K562 (cell line): Measurements from ENCODE around the gene ICA1. TPM values are rescaled to one million over a fixed set of nuclear protein-coding genes. Genes with fewer than 3 reads are reported as not detected.

Source experiments
- ATAC-seq: fragments of 200-7000 bp; cut with Tn5 transposase; 3 replicates; pipeline ENCODE4 v1.9.1; 2020; ENCODE audit warnings: moderate library complexity
- BruUV-seq: library from RNA; stranded (reverse); fragments of 400-500 nt; replicated peaks from 2 replicates; lab custom pipeline; 2021; lab: Mats Ljungman, UMichigan
- CTCF ChIA-PET: fragments of 300-600 bp; formaldehyde crosslinking; extraction: SDS; loops from one replicate; lab custom pipeline; 2021; ENCODE audit warnings: low intra/inter-chr PET ratio; lab: Yijun Ruan, JAX
- POLR2A ChIA-PET: fragments of 300-600, 350-650 bp; sonication (Branson Sonifier 250); formaldehyde crosslinking; extraction: SDS; loops from one replicate; lab custom pipeline; 2021; ENCODE audit warnings: antibody characterized with exemption, inconsistent platforms; lab: Yijun Ruan, JAX
- DNase-seq, 4 experiments: peaks; one replicate each; pipeline versions ENCODE4 v3.0.0 to v3.0.0-alpha.2; 2011 to 2018; ENCODE audit warnings: low spot score in 3 of 4, mixed read lengths in 3 of 4; ENCODE audit errors: extremely low read depth in 1 of 4
- FAIRE-seq: peaks from 2 replicates; lab custom pipeline; 2011; peaks lifted over from hg19 to GRCh38; lab: Jason Lieb, UNC
- H2AFZ ChIP-seq: 2 replicates; pipeline ENCODE4 v1.6.0; 2011; ENCODE audit warnings: low read depth, low read length, control low read depth, inconsistent platforms
- H3K27ac ChIP-seq: fragments of 200-600 bp; 3 replicates; pipeline ENCODE4 v1.8.0; 2011; ENCODE audit warnings: low read depth, mild to moderate bottlenecking, control low read depth, inconsistent platforms, low read length, moderate library complexity, mixed read lengths; ENCODE audit errors: extremely low read depth
- H3K27me3 ChIP-seq, 2 experiments: fragments of 300-600 bp in 1 of 2; 2 replicates in 1 of 2; 3 replicates in 1 of 2; pipeline versions ENCODE4 v1.6.0 to v1.8.0; 2011; ENCODE audit warnings: inconsistent platforms in 2 of 2, low read length in 2 of 2, mild to moderate bottlenecking in 1 of 2, mixed read lengths in 1 of 2, moderate library complexity in 1 of 2; ENCODE audit not compliant: control insufficient read depth in 2 of 2, insufficient read depth in 2 of 2
- H3K36me3 ChIP-seq: fragments of 300-600 bp; 3 replicates; pipeline ENCODE4 v1.8.0; 2011; ENCODE audit warnings: mild to moderate bottlenecking, low read length, inconsistent platforms; ENCODE audit not compliant: control insufficient read depth, insufficient read depth
- H3K4me1 ChIP-seq, 2 experiments: fragments of 200-600 bp in 1 of 2; replicated peaks in 1 of 2; 2 replicates in 1 of 2; 3 replicates in 1 of 2; pipeline versions ENCODE4 v1.5.1 to v1.8.0; 2011; ENCODE audit warnings: inconsistent platforms in 2 of 2, low read length in 2 of 2, mild to moderate bottlenecking in 1 of 2, mixed read lengths in 1 of 2, moderate library complexity in 1 of 2; ENCODE audit not compliant: control insufficient read depth in 2 of 2, insufficient read depth in 2 of 2
- H3K4me2 ChIP-seq: 2 replicates; pipeline ENCODE4 v1.6.1; 2011; ENCODE audit warnings: low read length, control low read depth, inconsistent platforms, mixed read lengths; ENCODE audit not compliant: insufficient read depth
- H3K4me3 ChIP-seq: fragments of 200-600 bp; sonication (generic), shearing (Covaris generic); 2 replicates; pipeline ENCODE4 v1.5.1; 2016; ENCODE audit warnings: control low read depth, inconsistent platforms
- H3K79me2 ChIP-seq: fragments of 200-600 bp; 3 replicates; pipeline ENCODE4 v1.8.0; 2011; ENCODE audit warnings: low read length, inconsistent platforms; ENCODE audit not compliant: control insufficient read depth, insufficient read depth
- H3K9ac ChIP-seq, 2 experiments: 2 replicates each; pipeline versions ENCODE4 v1.6.0 to v1.6.1; 2011; ENCODE audit warnings: low read depth in 2 of 2, low read length in 2 of 2, control low read depth in 1 of 2, inconsistent platforms in 1 of 2, mild to moderate bottlenecking in 1 of 2, mixed read lengths in 1 of 2; ENCODE audit not compliant: insufficient read depth in 1 of 2
- H3K9me1 ChIP-seq: one replicate; pipeline ENCODE4 v1.6.0; 2011; ENCODE audit warnings: inconsistent platforms, mild to moderate bottlenecking, low read length, moderate library complexity; ENCODE audit not compliant: control insufficient read depth, insufficient read depth
- H3K9me3 ChIP-seq: replicated peaks from 2 replicates; pipeline ENCODE4 v1.5.1; 2011; ENCODE audit warnings: low read depth, low read length, inconsistent platforms; ENCODE audit not compliant: control insufficient read depth, insufficient read depth
- H4K20me1 ChIP-seq: replicated peaks from 2 replicates; pipeline ENCODE4 v1.6.1; 2011; ENCODE audit warnings: low read length, inconsistent platforms, mixed read lengths; ENCODE audit not compliant: control insufficient read depth, insufficient read depth
- ELF2 ChIP-seq: fragments of 250-450 bp; sonication (Bioruptor Pico); IDR thresholded peaks from 2 replicates; pipeline ENCODE4 v1.5.0; 2021; ENCODE audit warnings: mild to moderate bottlenecking
- HNRNPLL ChIP-seq: fragments of 200-400 bp; formaldehyde crosslinking; IDR thresholded peaks from 2 replicates; pipeline ENCODE4 v1.6.1; 2017; ENCODE audit warnings: low read length, low read depth, mild to moderate bottlenecking; ENCODE audit not compliant: poor library complexity, severe bottlenecking
- LCOR ChIP-seq: sonication (generic); formaldehyde crosslinking; IDR thresholded peaks from 2 replicates; pipeline ENCODE4 v1.8.0; 2022; ENCODE audit warnings: mild to moderate bottlenecking, missing genetic modification reagents
- POLR2A ChIP-seq: fragments of 450-650 bp; conservative IDR thresholded peaks from 2 replicates; pipeline ENCODE4 v1.6.1; 2016
- POLR2AphosphoS2 ChIP-seq: IDR thresholded peaks from 2 replicates; pipeline ENCODE4 v1.6.1; 2012; ENCODE audit warnings: low read length, improper control_type of control experiment
- SMAD4 ChIP-seq: fragments of 250-450 bp; sonication (Bioruptor Pico); conservative IDR thresholded peaks from 2 replicates; pipeline ENCODE4 v1.8.0; 2021; ENCODE audit warnings: inconsistent platforms, mild to moderate bottlenecking, moderate library complexity
- ZSCAN29 ChIP-seq: fragments of 450-650 bp; IDR thresholded peaks from 2 replicates; pipeline ENCODE4 v1.6.1; 2017
- WGBS: fragments of 100-300 bp; shearing (Covaris generic); methylation state at CpG from one replicate; pipeline ENCODE4 v1.1.6; 2016; ENCODE audit warnings: low coverage, mixed read lengths; ENCODE audit not compliant: insufficient coverage; ENCODE audit errors: missing lambda C conversion rate; 5-methylcytosine and 5-hydroxymethylcytosine counted together
- in situ Hi-C: fragments of 300-500 bp; cut with MboI; formaldehyde crosslinking; loops from 4 replicates; pipeline ENCODE4 v1.15.0; 2018; ENCODE audit warnings: inconsistent platforms, mixed read lengths
- intact Hi-C: fragments of 100-400 bp; cut with micrococcal nuclease; formaldehyde crosslinking; loops from 2 replicates; pipeline ENCODE4 v1.14.2; 2022
- polyA plus RNA-seq, 8 experiments: library from polyadenylated mRNA; depleted of rRNA in 4 of 8; stranded (reverse) in 5 of 8; unstranded in 3 of 8; fragments of >200 nt; fragmentation: Nextera tagmentation in 2 of 8; fragmentation: Illumina TruSeq in 1 of 8; extraction: Ambion mirVana in 2 of 8; extraction: Trizol in 1 of 8; gene quantifications; 2 replicates each; pipeline versions ENCODE4 v1.2.1 to v1.2.3, GENCODE V29; 2011 to 2014; ENCODE audit warnings: inconsistent platforms in 1 of 8, missing spikeins in 1 of 8
- total RNA-seq, 7 experiments: library from RNA; depleted of rRNA in 6 of 7; stranded (reverse); fragments of >200 nt in 6 of 7; fragmentation: Illumina TruSeq in 2 of 7; extraction: Trizol in 2 of 7; gene quantifications; 2 replicates each; pipeline versions ENCODE4 v1.2.1 to v1.2.3, GENCODE V29; 2011 to 2021; ENCODE audit warnings: low replicate concordance in 1 of 7
- TF ChIP-seq, protein P1 (sequence below): fragments of 200-400 bp; formaldehyde crosslinking; IDR thresholded peaks from 2 replicates; pipeline ENCODE4 v1.6.1; 2017; ENCODE audit warnings: mild to moderate bottlenecking, low read depth, low read length, moderate library complexity
- TF ChIP-seq, protein P2 (sequence below): sonication (generic); formaldehyde crosslinking; IDR thresholded peaks from 2 replicates; pipeline ENCODE4 v1.8.0; 2023; ENCODE audit warnings: missing genetic modification reagents, mild to moderate bottlenecking, borderline replicate concordance
- TF ChIP-seq, protein P3 (sequence below): fragments of 250-450 bp; sonication (Bioruptor Pico); IDR thresholded peaks from 2 replicates; pipeline ENCODE4 v1.8.0; 2021; ENCODE audit warnings: moderate library complexity, mild to moderate bottlenecking, inconsistent platforms
- TF ChIP-seq, protein P4 (sequence below): fragments of 450-650 bp; IDR thresholded peaks from 2 replicates; pipeline ENCODE4 v1.6.1; 2016
- TF ChIP-seq, protein P5 (sequence below): fragments of 450-650 bp; IDR thresholded peaks from 2 replicates; pipeline ENCODE4 v1.6.1; 2016; ENCODE audit warnings: missing biosample characterization, missing genetic modification characterization

The ICA1 gene
- total and polyA plus RNA-seq, 9 of the 15 experiments (the other 6 are each of a cell fraction or from before 2014, with no cell fraction given): 7.1 to 22.3 (median 16.4) TPM

DNA sequence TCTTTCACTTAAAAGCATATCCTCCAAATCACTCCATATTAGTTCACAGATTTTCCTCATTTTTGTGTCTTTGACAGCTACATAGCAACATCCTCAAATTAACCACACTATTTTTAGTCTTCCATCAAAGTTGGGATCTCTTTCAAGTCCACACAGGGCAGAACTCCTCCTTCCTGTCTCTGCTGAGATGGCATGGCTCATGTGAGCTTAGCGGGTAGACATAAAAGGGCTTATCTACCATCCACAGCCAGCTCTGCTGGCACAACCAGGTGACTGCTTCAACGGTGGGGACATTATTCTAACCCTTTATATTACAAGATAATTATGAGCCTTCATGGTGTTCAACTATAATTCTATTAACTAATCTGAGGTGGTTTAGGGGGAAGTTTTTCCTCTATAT lies 35.5 kb downstream of the ICA1 start:
- ATAC-seq (no peak), FAIRE-seq (no peak), DNase-seq (no peak)
- Histone ChIP-seq H3K36me3 (no peaks in the 10 kb centered on the region; the same call in 2 of the 3 replicates), H3K27ac (no peak overlapping the region), H3K79me2 (no peaks in the 10 kb centered on the region), H2AFZ (no peak overlapping the region), H3K4me3 (no peak overlapping the region), H3K4me2 (no peak overlapping the region), H3K9ac (no peak overlapping the region), H3K9me3 (no peaks in the 10 kb centered on the region), H4K20me1 (no peaks in the 10 kb centered on the region), H3K4me1 (peaks cover 3 to 10% of the 10 kb centered on the region in 2 experiments; a peak in 3 of 5 replicates), H3K27me3 (no peaks in the 10 kb centered on the region), H3K9me1 (no peaks in the 10 kb centered on the region)
- in situ Hi-C loops (no loop called here), intact Hi-C loops (no loop called here)
- WGBS: 33% methylated on average over 2 of the region's 2 CpGs
- BruUV-seq: no TSS peak
- ChIA-PET POLR2A (no interaction called here), CTCF (interaction anchor here (0.6 kb wide), 1 partner anchor 1937 kb away, joined by 4 read pairs; no protein-coding TSS in a partner anchor)
- TF ChIP-seq, protein P1, sequence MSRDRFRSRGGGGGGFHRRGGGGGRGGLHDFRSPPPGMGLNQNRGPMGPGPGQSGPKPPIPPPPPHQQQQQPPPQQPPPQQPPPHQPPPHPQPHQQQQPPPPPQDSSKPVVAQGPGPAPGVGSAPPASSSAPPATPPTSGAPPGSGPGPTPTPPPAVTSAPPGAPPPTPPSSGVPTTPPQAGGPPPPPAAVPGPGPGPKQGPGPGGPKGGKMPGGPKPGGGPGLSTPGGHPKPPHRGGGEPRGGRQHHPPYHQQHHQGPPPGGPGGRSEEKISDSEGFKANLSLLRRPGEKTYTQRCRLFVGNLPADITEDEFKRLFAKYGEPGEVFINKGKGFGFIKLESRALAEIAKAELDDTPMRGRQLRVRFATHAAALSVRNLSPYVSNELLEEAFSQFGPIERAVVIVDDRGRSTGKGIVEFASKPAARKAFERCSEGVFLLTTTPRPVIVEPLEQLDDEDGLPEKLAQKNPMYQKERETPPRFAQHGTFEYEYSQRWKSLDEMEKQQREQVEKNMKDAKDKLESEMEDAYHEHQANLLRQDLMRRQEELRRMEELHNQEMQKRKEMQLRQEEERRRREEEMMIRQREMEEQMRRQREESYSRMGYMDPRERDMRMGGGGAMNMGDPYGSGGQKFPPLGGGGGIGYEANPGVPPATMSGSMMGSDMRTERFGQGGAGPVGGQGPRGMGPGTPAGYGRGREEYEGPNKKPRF: no peak
- TF ChIP-seq, protein P2, sequence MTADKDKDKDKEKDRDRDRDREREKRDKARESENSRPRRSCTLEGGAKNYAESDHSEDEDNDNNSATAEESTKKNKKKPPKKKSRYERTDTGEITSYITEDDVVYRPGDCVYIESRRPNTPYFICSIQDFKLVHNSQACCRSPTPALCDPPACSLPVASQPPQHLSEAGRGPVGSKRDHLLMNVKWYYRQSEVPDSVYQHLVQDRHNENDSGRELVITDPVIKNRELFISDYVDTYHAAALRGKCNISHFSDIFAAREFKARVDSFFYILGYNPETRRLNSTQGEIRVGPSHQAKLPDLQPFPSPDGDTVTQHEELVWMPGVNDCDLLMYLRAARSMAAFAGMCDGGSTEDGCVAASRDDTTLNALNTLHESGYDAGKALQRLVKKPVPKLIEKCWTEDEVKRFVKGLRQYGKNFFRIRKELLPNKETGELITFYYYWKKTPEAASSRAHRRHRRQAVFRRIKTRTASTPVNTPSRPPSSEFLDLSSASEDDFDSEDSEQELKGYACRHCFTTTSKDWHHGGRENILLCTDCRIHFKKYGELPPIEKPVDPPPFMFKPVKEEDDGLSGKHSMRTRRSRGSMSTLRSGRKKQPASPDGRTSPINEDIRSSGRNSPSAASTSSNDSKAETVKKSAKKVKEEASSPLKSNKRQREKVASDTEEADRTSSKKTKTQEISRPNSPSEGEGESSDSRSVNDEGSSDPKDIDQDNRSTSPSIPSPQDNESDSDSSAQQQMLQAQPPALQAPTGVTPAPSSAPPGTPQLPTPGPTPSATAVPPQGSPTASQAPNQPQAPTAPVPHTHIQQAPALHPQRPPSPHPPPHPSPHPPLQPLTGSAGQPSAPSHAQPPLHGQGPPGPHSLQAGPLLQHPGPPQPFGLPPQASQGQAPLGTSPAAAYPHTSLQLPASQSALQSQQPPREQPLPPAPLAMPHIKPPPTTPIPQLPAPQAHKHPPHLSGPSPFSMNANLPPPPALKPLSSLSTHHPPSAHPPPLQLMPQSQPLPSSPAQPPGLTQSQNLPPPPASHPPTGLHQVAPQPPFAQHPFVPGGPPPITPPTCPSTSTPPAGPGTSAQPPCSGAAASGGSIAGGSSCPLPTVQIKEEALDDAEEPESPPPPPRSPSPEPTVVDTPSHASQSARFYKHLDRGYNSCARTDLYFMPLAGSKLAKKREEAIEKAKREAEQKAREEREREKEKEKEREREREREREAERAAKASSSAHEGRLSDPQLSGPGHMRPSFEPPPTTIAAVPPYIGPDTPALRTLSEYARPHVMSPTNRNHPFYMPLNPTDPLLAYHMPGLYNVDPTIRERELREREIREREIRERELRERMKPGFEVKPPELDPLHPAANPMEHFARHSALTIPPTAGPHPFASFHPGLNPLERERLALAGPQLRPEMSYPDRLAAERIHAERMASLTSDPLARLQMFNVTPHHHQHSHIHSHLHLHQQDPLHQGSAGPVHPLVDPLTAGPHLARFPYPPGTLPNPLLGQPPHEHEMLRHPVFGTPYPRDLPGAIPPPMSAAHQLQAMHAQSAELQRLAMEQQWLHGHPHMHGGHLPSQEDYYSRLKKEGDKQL (CRISPR knock-in tag): no peak
- TF ChIP-seq SMAD4 (CRISPR knock-in tag) (no peak), HNRNPLL (no peak), POLR2A (no peak), LCOR (no peak), ELF2 (CRISPR knock-in tag) (no peak), POLR2AphosphoS2 (no peak), ZSCAN29 (no peak)
- TF ChIP-seq, protein P3, sequence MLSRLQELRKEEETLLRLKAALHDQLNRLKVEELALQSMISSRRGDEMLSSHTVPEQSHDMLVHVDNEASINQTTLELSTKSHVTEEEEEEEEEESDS (CRISPR knock-in tag): no peak
- TF ChIP-seq, protein P4, sequence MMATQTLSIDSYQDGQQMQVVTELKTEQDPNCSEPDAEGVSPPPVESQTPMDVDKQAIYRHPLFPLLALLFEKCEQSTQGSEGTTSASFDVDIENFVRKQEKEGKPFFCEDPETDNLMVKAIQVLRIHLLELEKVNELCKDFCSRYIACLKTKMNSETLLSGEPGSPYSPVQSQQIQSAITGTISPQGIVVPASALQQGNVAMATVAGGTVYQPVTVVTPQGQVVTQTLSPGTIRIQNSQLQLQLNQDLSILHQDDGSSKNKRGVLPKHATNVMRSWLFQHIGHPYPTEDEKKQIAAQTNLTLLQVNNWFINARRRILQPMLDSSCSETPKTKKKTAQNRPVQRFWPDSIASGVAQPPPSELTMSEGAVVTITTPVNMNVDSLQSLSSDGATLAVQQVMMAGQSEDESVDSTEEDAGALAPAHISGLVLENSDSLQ: no peak
- TF ChIP-seq, protein P5, sequence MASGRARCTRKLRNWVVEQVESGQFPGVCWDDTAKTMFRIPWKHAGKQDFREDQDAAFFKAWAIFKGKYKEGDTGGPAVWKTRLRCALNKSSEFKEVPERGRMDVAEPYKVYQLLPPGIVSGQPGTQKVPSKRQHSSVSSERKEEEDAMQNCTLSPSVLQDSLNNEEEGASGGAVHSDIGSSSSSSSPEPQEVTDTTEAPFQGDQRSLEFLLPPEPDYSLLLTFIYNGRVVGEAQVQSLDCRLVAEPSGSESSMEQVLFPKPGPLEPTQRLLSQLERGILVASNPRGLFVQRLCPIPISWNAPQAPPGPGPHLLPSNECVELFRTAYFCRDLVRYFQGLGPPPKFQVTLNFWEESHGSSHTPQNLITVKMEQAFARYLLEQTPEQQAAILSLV (tag): no peak
